Measurements from ENCODE around the gene MEGF8.

DNA sequence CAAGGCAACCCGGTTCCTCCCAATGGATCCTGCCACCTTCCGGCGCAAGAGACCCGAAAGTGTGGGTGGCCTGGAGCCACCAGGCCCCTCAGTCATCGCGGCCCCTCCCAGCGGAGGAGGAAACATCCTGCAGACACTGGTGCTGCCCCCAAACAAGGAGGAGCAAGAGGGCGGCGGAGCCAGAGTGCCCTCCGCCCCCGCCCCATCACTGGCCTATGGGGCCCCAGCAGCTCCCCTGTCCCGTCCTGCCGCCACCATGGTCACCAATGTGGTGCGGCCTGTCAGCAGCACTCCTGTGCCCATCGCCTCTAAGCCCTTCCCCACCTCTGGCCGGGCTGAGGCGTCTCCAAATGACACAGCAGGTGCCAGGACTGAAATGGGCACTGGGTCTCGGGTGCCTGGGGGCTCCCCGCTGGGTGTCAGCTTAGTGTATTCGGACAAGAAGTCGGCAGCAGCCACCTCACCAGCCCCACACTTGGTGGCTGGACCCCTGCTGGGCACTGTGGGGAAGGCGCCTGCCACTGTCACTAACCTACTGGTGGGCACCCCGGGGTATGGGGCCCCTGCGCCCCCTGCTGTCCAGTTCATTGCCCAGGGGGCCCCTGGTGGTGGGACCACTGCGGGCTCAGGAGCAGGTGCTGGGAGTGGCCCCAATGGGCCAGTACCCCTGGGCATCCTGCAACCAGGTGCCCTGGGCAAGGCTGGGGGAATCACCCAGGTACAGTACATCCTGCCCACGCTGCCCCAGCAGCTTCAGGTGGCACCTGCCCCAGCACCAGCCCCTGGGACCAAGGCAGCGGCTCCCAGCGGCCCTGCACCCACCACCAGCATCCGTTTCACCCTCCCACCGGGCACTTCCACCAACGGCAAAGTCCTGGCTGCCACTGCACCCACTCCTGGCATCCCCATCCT, 34.7 kb upstream of the MEGF8 start:
- TF ChIP-seq GTF2F1 (IDR thresholded peaks at IDR 0.05; ENCODE audit: low read length) (no peak), ZNF891 (CRISPR knock-in tag; IDR thresholded peaks at IDR 0.05) (no peak), ELF3 (CRISPR knock-in tag; IDR thresholded peaks at IDR 0.05) (no peak), PTBP1 (IDR thresholded peaks at IDR 0.05; ENCODE audit: low read depth, low read length, poor library complexity, severe bottlenecking) (no peak), CTCF (CRISPR knock-in tag; IDR thresholded peaks at IDR 0.05) (peak; percentile 64), ZNF670 (CRISPR knock-in tag; IDR thresholded peaks at IDR 0.05; ENCODE audit: borderline replicate concordance) (no peak), GABPA (IDR thresholded peaks at IDR 0.05; ENCODE audit: low read depth, low read length) (no peak), GABPA (CRISPR knock-in tag; IDR thresholded peaks at IDR 0.05; ENCODE audit: low read depth) (no peak), BHLHE40 (IDR thresholded peaks at IDR 0.05; ENCODE audit: low read length) (no peak), ZNF263 (CRISPR knock-in tag; IDR thresholded peaks at IDR 0.05) (no peak), POLR2AphosphoS5 (IDR thresholded peaks at IDR 0.05; ENCODE audit: low read depth, low read length) (no peak)
- TF ChIP-seq, protein P1, sequence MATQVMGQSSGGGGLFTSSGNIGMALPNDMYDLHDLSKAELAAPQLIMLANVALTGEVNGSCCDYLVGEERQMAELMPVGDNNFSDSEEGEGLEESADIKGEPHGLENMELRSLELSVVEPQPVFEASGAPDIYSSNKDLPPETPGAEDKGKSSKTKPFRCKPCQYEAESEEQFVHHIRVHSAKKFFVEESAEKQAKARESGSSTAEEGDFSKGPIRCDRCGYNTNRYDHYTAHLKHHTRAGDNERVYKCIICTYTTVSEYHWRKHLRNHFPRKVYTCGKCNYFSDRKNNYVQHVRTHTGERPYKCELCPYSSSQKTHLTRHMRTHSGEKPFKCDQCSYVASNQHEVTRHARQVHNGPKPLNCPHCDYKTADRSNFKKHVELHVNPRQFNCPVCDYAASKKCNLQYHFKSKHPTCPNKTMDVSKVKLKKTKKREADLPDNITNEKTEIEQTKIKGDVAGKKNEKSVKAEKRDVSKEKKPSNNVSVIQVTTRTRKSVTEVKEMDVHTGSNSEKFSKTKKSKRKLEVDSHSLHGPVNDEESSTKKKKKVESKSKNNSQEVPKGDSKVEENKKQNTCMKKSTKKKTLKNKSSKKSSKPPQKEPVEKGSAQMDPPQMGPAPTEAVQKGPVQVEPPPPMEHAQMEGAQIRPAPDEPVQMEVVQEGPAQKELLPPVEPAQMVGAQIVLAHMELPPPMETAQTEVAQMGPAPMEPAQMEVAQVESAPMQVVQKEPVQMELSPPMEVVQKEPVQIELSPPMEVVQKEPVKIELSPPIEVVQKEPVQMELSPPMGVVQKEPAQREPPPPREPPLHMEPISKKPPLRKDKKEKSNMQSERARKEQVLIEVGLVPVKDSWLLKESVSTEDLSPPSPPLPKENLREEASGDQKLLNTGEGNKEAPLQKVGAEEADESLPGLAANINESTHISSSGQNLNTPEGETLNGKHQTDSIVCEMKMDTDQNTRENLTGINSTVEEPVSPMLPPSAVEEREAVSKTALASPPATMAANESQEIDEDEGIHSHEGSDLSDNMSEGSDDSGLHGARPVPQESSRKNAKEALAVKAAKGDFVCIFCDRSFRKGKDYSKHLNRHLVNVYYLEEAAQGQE (IDR thresholded peaks at IDR 0.05; ENCODE audit: borderline replicate concordance in 1 of 2, low read depth in 1 of 2, low read length in 2 of 2), result no peak
